IMR-90 (cell line): ENCODE measurements around the gene CTSO. TPM values are rescaled to one million over a fixed set of nuclear protein-coding genes. Genes with fewer than 3 reads are reported as not detected.

Source experiments
- ATAC-seq: fragments of 200-7000 bp; cut with Tn5 transposase; 2 replicates; pipeline ENCODE4 v1.9.1; 2020; ENCODE audit warnings: low read depth, mild to moderate bottlenecking, moderate library complexity
- BruUV-seq: library from RNA; stranded (reverse); fragments of 400-500 nt; replicated peaks from 2 replicates; lab custom pipeline; 2021; lab: Mats Ljungman, UMichigan
- CTCF ChIA-PET: fragments of 300-600 bp; formaldehyde crosslinking; extraction: SDS; loops from one replicate; lab custom pipeline; 2021; ENCODE audit warnings: antibody characterized with exemption; lab: Yijun Ruan, JAX
- POLR2A ChIA-PET: fragments of 300-600 bp; sonication (Branson Sonifier 250); formaldehyde crosslinking; loops from one replicate; lab custom pipeline; 2022; ENCODE audit warnings: antibody characterized with exemption; ENCODE audit not compliant: unreplicated experiment; lab: Charles Lee
- DNase-seq: peaks from one replicate; pipeline ENCODE4 v3.0.0; 2013
- H2AFZ ChIP-seq: replicated peaks from 2 replicates; pipeline ENCODE3; 2013; ENCODE audit warnings: low read length, mild to moderate bottlenecking; ENCODE audit not compliant: poor library complexity
- H2AK5ac ChIP-seq: 2 replicates; pipeline ENCODE4 v1.6.1; 2013; ENCODE audit warnings: low read depth, low read length, inconsistent platforms
- H2AK9ac ChIP-seq: replicated peaks from 2 replicates; pipeline ENCODE3; 2013; ENCODE audit warnings: mild to moderate bottlenecking, low read depth, low read length, moderate library complexity; ENCODE audit not compliant: poor library complexity
- H2BK120ac ChIP-seq: 2 replicates; pipeline ENCODE4 v1.6.1; 2013; ENCODE audit warnings: low read depth, low read length, inconsistent platforms
- H2BK15ac ChIP-seq: 3 replicates; pipeline ENCODE4 v1.6.1; 2013; ENCODE audit warnings: low read depth, low read length, inconsistent platforms
- H2BK20ac ChIP-seq: 2 replicates; pipeline ENCODE4 v1.6.1; 2013; ENCODE audit warnings: low read depth, mild to moderate bottlenecking, inconsistent platforms, low read length, moderate library complexity
- H2BK5ac ChIP-seq: 2 replicates; pipeline ENCODE4 v1.6.1; 2013; ENCODE audit warnings: mild to moderate bottlenecking, low read depth, low read length, inconsistent platforms; ENCODE audit not compliant: poor library complexity, severe bottlenecking
- H3K14ac ChIP-seq: replicated peaks from 2 replicates; pipeline ENCODE4 v1.6.1; 2013; ENCODE audit warnings: low read depth, low read length, inconsistent platforms
- H3K18ac ChIP-seq: 2 replicates; pipeline ENCODE4 v1.6.1; 2013; ENCODE audit warnings: low read depth, low read length, control low read depth
- H3K23ac ChIP-seq: 2 replicates; pipeline ENCODE4 v1.6.1; 2013; ENCODE audit warnings: low read depth, low read length, inconsistent platforms
- H3K27ac ChIP-seq: 2 replicates; pipeline ENCODE4 v1.5.1; 2013; ENCODE audit warnings: mild to moderate bottlenecking, control low read depth, low read length; ENCODE audit not compliant: insufficient read depth
- H3K27me3 ChIP-seq: 2 replicates; pipeline ENCODE4 v1.6.1; 2013; ENCODE audit warnings: low read length; ENCODE audit not compliant: control insufficient read depth, insufficient read depth
- H3K36me3 ChIP-seq: 2 replicates; pipeline ENCODE4 v1.6.1; 2013; ENCODE audit warnings: low read length, mixed read lengths; ENCODE audit not compliant: control insufficient read depth, insufficient read depth
- H3K4ac ChIP-seq: 2 replicates; pipeline ENCODE4 v1.6.1; 2013; ENCODE audit warnings: low read depth, low read length, inconsistent platforms
- H3K4me1 ChIP-seq: 2 replicates; pipeline ENCODE4 v1.6.1; 2013; ENCODE audit warnings: low read length, mixed read lengths; ENCODE audit not compliant: control insufficient read depth, insufficient read depth
- H3K4me2 ChIP-seq: 2 replicates; pipeline ENCODE4 v1.6.1; 2013; ENCODE audit warnings: low read depth, mild to moderate bottlenecking, control low read depth, low read length, moderate library complexity
- H3K4me3 ChIP-seq: 2 replicates; pipeline ENCODE4 v1.5.1; 2013; ENCODE audit warnings: low read depth, mild to moderate bottlenecking, control low read depth, low read length, moderate library complexity; ENCODE audit not compliant: insufficient read depth
- H3K56ac ChIP-seq: 2 replicates; pipeline ENCODE4 v1.6.1; 2013; ENCODE audit warnings: low read length, inconsistent platforms; ENCODE audit not compliant: insufficient read depth; ENCODE audit errors: extremely low read depth
- H3K79me1 ChIP-seq, 2 experiments: 2 replicates each; pipeline ENCODE4 v1.6.1; 2013; ENCODE audit warnings: low read length in 2 of 2, inconsistent platforms in 1 of 2, low read depth in 1 of 2
- H3K9ac ChIP-seq: 2 replicates; pipeline ENCODE4 v1.6.1; 2013; ENCODE audit warnings: low read depth, low read length, control low read depth
- H3K9me1 ChIP-seq: 2 replicates; pipeline ENCODE4 v1.6.1; 2013; ENCODE audit warnings: low read length, inconsistent platforms; ENCODE audit not compliant: insufficient read depth
- H3K9me3 ChIP-seq: 2 replicates; pipeline ENCODE4 v1.6.1; 2013; ENCODE audit warnings: low read length; ENCODE audit not compliant: control insufficient read depth, insufficient read depth
- H4K20me1 ChIP-seq: 2 replicates; pipeline ENCODE4 v1.6.1; 2013; ENCODE audit warnings: low read length, inconsistent platforms; ENCODE audit not compliant: insufficient read depth
- H4K5ac ChIP-seq: 2 replicates; pipeline ENCODE4 v1.6.1; 2013; ENCODE audit warnings: mild to moderate bottlenecking, low read depth, low read length, control low read depth
- H4K8ac ChIP-seq, 2 experiments: 2 replicates each; pipeline ENCODE4 v1.6.1; 2013; ENCODE audit warnings: low read depth in 2 of 2, low read length in 2 of 2, control low read depth in 1 of 2, inconsistent platforms in 1 of 2
- H4K91ac ChIP-seq: 2 replicates; pipeline ENCODE4 v1.6.1; 2013; ENCODE audit warnings: low read depth, low read length, inconsistent platforms; ENCODE audit not compliant: insufficient read depth
- BHLHE40 ChIP-seq: fragments of 150-350 bp; IDR thresholded peaks from 2 replicates; pipeline ENCODE4 v1.6.1; 2016; ENCODE audit warnings: mild to moderate bottlenecking, low read depth, low read length
- CHD1 ChIP-seq: IDR thresholded peaks from 2 replicates; pipeline ENCODE4 v1.6.1; 2012; ENCODE audit warnings: low read depth, low read length, improper control_type of control experiment
- FOS ChIP-seq: fragments of 150-350 bp; IDR thresholded peaks from 2 replicates; pipeline ENCODE4 v1.6.1; 2016; ENCODE audit warnings: low read depth, low read length
- MAFK ChIP-seq: IDR thresholded peaks from 2 replicates; pipeline ENCODE4 v1.6.1; 2012; ENCODE audit warnings: low read depth, low read length, improper control_type of control experiment
- MAZ ChIP-seq: IDR thresholded peaks from 2 replicates; pipeline ENCODE4 v1.6.1; 2012; ENCODE audit warnings: low read depth, mild to moderate bottlenecking, low read length, improper control_type of control experiment, moderate library complexity, borderline replicate concordance
- MXI1 ChIP-seq: IDR thresholded peaks from 2 replicates; pipeline ENCODE4 v1.6.1; 2012; ENCODE audit warnings: low read depth, mild to moderate bottlenecking, low read length, moderate library complexity, borderline replicate concordance
- NFE2L2 ChIP-seq: fragments of 150-350 bp; IDR thresholded peaks from 2 replicates; pipeline ENCODE4 v1.6.1; 2016; ENCODE audit warnings: low read depth, mild to moderate bottlenecking, low read length
- POLR2A ChIP-seq: IDR thresholded peaks from 2 replicates; pipeline ENCODE4 v1.6.1; 2012; ENCODE audit warnings: mild to moderate bottlenecking, low read depth, low read length
- RFX5 ChIP-seq: IDR thresholded peaks from 2 replicates; pipeline ENCODE4 v1.8.0; 2012; ENCODE audit warnings: low read depth, mild to moderate bottlenecking, low read length, moderate library complexity
- WGBS, 2 experiments: methylation state at CpG; one replicate each; pipeline versions ENCODE4 v1.1.5 to v1.1.7; 2013; ENCODE audit warnings: missing lambda C conversion rate in 2 of 2; ENCODE audit not compliant: insufficient read length in 1 of 2; ENCODE audit errors: extremely low coverage in 2 of 2; 5-methylcytosine and 5-hydroxymethylcytosine counted together
- dilution Hi-C: fragments of 300-500 bp; cut with HindIII; formaldehyde crosslinking; loops from one replicate; pipeline ENCODE4 v1.14.3; 2018; ENCODE audit warnings: low sequenced_read_pairs; ENCODE audit not compliant: unreplicated experiment
- in situ Hi-C: fragments of 300-500 bp; cut with MboI; formaldehyde crosslinking; loops from 3 replicates; pipeline ENCODE4 v1.14.3; 2019; ENCODE audit warnings: low sequenced_read_pairs, inconsistent platforms, mixed read lengths
- intact Hi-C: fragments of 100-400 bp; cut with micrococcal nuclease; formaldehyde crosslinking; loops from 2 replicates; pipeline ENCODE4 v1.10.0; 2022
- polyA plus RNA-seq, 3 experiments: library from polyadenylated mRNA; depleted of rRNA; stranded (reverse); fragments of >200 nt; gene quantifications; 2 replicates each; pipeline ENCODE4 v1.2.3, GENCODE V29; 2012; ENCODE audit warnings: low replicate concordance in 1 of 3
- total RNA-seq: library from RNA; depleted of rRNA; stranded (reverse); fragments of >200 nt; gene quantifications from 2 replicates; pipeline ENCODE4 v1.2.3, GENCODE V29; 2012
- TF ChIP-seq, protein P1 (sequence below): fragments of 150-350 bp; IDR thresholded peaks from 2 replicates; pipeline ENCODE4 v1.6.1; 2017; ENCODE audit warnings: mild to moderate bottlenecking, antibody characterized with exemption, low read length, low read depth
- TF ChIP-seq, protein P2 (sequence below): fragments of 150-350 bp; IDR thresholded peaks from 2 replicates; pipeline ENCODE4 v1.6.1; 2016; ENCODE audit warnings: low read depth, mild to moderate bottlenecking, low read length, moderate library complexity, borderline replicate concordance
- TF ChIP-seq, protein P3 (sequence below): conservative IDR thresholded peaks from 2 replicates; pipeline ENCODE4 v1.5.1; 2012; ENCODE audit warnings: mild to moderate bottlenecking, low read depth, low read length, improper control_type of control experiment

CTSO gene
- total and polyA plus RNA-seq, 2 of the 4 experiments (the other 2 are of a cell fraction) = 2.9 to 3.9 TPM

DNA sequence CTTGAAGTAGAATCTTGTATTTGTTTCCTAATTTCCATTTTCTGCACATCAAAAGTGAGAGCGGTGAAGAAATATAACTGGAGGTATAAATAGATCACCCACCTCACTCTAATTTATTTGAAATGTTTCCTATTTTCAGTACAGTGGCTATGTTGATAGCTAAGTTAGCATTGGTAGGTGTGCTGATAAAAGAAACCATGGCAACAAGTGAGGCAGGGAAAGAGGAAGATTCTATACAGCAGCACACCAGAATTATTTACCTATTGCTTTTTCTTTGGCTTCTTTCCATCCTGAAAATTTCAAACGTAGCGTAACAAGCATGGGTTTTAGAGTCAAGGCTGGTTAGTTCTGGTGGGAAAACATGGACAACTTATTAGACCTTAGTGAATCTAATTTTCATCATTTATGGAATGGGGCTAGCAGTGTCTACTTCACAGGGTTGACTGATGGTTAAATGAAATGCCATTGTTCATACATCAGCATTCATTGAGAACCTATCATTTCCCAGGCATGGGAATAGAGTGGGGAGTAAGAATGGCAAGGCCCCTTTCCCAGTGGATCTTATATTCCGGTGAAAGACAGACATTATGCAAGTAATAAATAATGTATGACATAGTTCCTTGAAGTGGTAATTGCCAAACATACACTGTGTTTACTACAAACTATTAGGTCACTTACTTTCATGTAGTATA lies 30.6 kb upstream of the CTSO start:
- no peak overlapping the region for H2AK5ac ChIP-seq
- no peak overlapping the region for H2BK20ac ChIP-seq
- no peaks in the 10 kb centered on the region for H3K9me1 ChIP-seq
- H2AK9ac ChIP-seq = no peak overlapping the region
- no peaks in the 10 kb centered on the region for H4K20me1 ChIP-seq
- no peaks in the 10 kb centered on the region for H3K4me1 ChIP-seq
- H3K36me3 ChIP-seq = no peaks in the 10 kb centered on the region
- no peak overlapping the region for H3K27ac ChIP-seq
- no peak overlapping the region for H2BK120ac ChIP-seq
- no peak overlapping the region for H3K23ac ChIP-seq
- H3K9ac ChIP-seq = no peak overlapping the region
- no peak overlapping the region for H4K91ac ChIP-seq
- H3K79me1 ChIP-seq = no peaks in the 10 kb centered on the region
- no peak overlapping the region for H3K18ac ChIP-seq
- no peak overlapping the region for H3K14ac ChIP-seq
- no peak for ATAC-seq
- H4K5ac ChIP-seq = no peak overlapping the region
- dilution Hi-C loops = no loop called here
- H3K9me3 ChIP-seq = no peaks in the 10 kb centered on the region
- H4K8ac ChIP-seq = no peak overlapping the region
- H3K56ac ChIP-seq = no peak overlapping the region
- no peaks in the 10 kb centered on the region for H3K27me3 ChIP-seq
- POLR2A ChIA-PET = no interaction called here
- no peak overlapping the region for H3K4ac ChIP-seq
- intact Hi-C loops = no loop called here
- H2AFZ ChIP-seq = no peak overlapping the region
- H2BK5ac ChIP-seq = no peak overlapping the region
- no peak overlapping the region for H3K4me2 ChIP-seq
- CTCF ChIA-PET = no interaction called here
- no peak for DNase-seq
- no peak overlapping the region for H2BK15ac ChIP-seq
- no peak overlapping the region for H3K4me3 ChIP-seq
- TF ChIP-seq CHD1 (no peak), FOS (no peak), BHLHE40 (no peak), NFE2L2 (no peak), MAZ (no peak), RFX5 (no peak), MAFK (no peak), POLR2A (no peak), MXI1 (no peak)
- TF ChIP-seq, protein P1, sequence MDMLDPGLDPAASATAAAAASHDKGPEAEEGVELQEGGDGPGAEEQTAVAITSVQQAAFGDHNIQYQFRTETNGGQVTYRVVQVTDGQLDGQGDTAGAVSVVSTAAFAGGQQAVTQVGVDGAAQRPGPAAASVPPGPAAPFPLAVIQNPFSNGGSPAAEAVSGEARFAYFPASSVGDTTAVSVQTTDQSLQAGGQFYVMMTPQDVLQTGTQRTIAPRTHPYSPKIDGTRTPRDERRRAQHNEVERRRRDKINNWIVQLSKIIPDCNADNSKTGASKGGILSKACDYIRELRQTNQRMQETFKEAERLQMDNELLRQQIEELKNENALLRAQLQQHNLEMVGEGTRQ = no peak
- TF ChIP-seq, protein P2, sequence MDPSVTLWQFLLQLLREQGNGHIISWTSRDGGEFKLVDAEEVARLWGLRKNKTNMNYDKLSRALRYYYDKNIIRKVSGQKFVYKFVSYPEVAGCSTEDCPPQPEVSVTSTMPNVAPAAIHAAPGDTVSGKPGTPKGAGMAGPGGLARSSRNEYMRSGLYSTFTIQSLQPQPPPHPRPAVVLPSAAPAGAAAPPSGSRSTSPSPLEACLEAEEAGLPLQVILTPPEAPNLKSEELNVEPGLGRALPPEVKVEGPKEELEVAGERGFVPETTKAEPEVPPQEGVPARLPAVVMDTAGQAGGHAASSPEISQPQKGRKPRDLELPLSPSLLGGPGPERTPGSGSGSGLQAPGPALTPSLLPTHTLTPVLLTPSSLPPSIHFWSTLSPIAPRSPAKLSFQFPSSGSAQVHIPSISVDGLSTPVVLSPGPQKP = no peak
- TF ChIP-seq, protein P3, sequence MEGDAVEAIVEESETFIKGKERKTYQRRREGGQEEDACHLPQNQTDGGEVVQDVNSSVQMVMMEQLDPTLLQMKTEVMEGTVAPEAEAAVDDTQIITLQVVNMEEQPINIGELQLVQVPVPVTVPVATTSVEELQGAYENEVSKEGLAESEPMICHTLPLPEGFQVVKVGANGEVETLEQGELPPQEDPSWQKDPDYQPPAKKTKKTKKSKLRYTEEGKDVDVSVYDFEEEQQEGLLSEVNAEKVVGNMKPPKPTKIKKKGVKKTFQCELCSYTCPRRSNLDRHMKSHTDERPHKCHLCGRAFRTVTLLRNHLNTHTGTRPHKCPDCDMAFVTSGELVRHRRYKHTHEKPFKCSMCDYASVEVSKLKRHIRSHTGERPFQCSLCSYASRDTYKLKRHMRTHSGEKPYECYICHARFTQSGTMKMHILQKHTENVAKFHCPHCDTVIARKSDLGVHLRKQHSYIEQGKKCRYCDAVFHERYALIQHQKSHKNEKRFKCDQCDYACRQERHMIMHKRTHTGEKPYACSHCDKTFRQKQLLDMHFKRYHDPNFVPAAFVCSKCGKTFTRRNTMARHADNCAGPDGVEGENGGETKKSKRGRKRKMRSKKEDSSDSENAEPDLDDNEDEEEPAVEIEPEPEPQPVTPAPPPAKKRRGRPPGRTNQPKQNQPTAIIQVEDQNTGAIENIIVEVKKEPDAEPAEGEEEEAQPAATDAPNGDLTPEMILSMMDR = no peak
- WGBS, 2 experiments = no CpG with 5 or more reads among the region's 4 CpGs
- no TSS peak for BruUV-seq
- in situ Hi-C loops = no loop called here
